GM23248 (cell line): ENCODE results near the gene P4HTM. TPM values are rescaled to one million over a fixed set of nuclear protein-coding genes. Genes with fewer than 3 reads are reported as not detected.

Experiments used
- DNase-seq: peaks from one replicate; pipeline ENCODE4 v3.0.0-alpha.2; 2015
- H2AFZ ChIP-seq: fragments of 200-600 bp; sonication (generic); 2 replicates; pipeline ENCODE4 v1.6.1; 2016; ENCODE audit warnings: antibody characterized with exemption
- H3F3A ChIP-seq: fragments of 200-600 bp; sonication (generic); 2 replicates; pipeline ENCODE4 v1.6.1; 2016; ENCODE audit warnings: mild to moderate bottlenecking, antibody characterized with exemption, mixed run types; ENCODE audit not compliant: insufficient read depth
- H3K27ac ChIP-seq: fragments of 200-600 bp; sonication (generic); 2 replicates; pipeline ENCODE4 v1.5.1; 2016; ENCODE audit warnings: mild to moderate bottlenecking
- H3K27me3 ChIP-seq: fragments of 200-600 bp; sonication (generic); replicated peaks from 2 replicates; pipeline ENCODE4 v1.6.1; 2016; ENCODE audit warnings: mild to moderate bottlenecking; ENCODE audit not compliant: insufficient read depth
- H3K36me3 ChIP-seq: fragments of 200-600 bp; sonication (generic); 2 replicates; pipeline ENCODE4 v1.6.1; 2016; ENCODE audit warnings: low read depth, mild to moderate bottlenecking
- H3K4me1 ChIP-seq: fragments of 200-600 bp; sonication (generic); 2 replicates; pipeline ENCODE4 v1.6.1; 2016; ENCODE audit warnings: mild to moderate bottlenecking; ENCODE audit not compliant: insufficient read depth
- H3K4me2 ChIP-seq: fragments of 200-600 bp; sonication (generic); one replicate; pipeline ENCODE4 v1.6.1; 2016; ENCODE audit warnings: mild to moderate bottlenecking; ENCODE audit not compliant: unreplicated experiment
- H3K4me3 ChIP-seq: fragments of 200-600 bp; sonication (generic); 2 replicates; pipeline ENCODE4 v1.5.1; 2016; ENCODE audit warnings: mild to moderate bottlenecking
- H3K79me2 ChIP-seq: fragments of 200-600 bp; sonication (generic); 2 replicates; pipeline ENCODE4 v1.6.1; 2016; ENCODE audit warnings: mild to moderate bottlenecking; ENCODE audit not compliant: insufficient read depth
- H3K9ac ChIP-seq: fragments of 200-600 bp; sonication (generic); 2 replicates; pipeline ENCODE4 v1.6.1; 2016; ENCODE audit warnings: mild to moderate bottlenecking
- H3K9me2 ChIP-seq: fragments of 200-600 bp; sonication (generic); 2 replicates; pipeline ENCODE4 v1.6.1; 2016; ENCODE audit warnings: mixed run types, mild to moderate bottlenecking, moderate library complexity; ENCODE audit not compliant: insufficient read depth
- H3K9me3 ChIP-seq: fragments of 200-600 bp; sonication (generic); one replicate; pipeline ENCODE4 v1.6.1; 2017; ENCODE audit warnings: low read depth
- H4K20me1 ChIP-seq: fragments of 200-600 bp; sonication (generic); 2 replicates; pipeline ENCODE4 v1.6.0; 2016; ENCODE audit not compliant: insufficient read depth
- EZH2 ChIP-seq: fragments of 200-600 bp; sonication (generic); IDR thresholded peaks from 2 replicates; pipeline ENCODE4 v1.6.1; 2018; ENCODE audit warnings: antibody characterized with exemption, mild to moderate bottlenecking; ENCODE audit not compliant: insufficient read depth, poor library complexity, severe bottlenecking
- EZH2phosphoT487 ChIP-seq: fragments of 200-600 bp; sonication (generic); IDR thresholded peaks from 2 replicates; pipeline ENCODE4 v1.6.1; 2018; ENCODE audit warnings: antibody characterized with exemption, moderate library complexity, mild to moderate bottlenecking, low read depth; ENCODE audit not compliant: insufficient read depth
- WGBS, 2 experiments: methylation state at CpG; one replicate each; pipeline ENCODE4 v1.1.6; 2015 to 2017; ENCODE audit warnings: low lambda C conversion rate in 2 of 2, low coverage in 1 of 2; ENCODE audit errors: missing lambda C conversion rate in 2 of 2; 5-methylcytosine and 5-hydroxymethylcytosine counted together
- in situ Hi-C: fragments of 300-500 bp; cut with MboI; formaldehyde crosslinking; loops from 2 replicates; pipeline ENCODE4 v1.15.0; 2020
- polyA plus RNA-seq: library from polyadenylated mRNA; unstranded; fragments of >200 nt; fragmentation: Nextera tagmentation; extraction: Ambion mirVana; gene quantifications from 2 replicates; pipeline ENCODE4 v1.2.1, GENCODE V29; 2016
- total RNA-seq: library from RNA; depleted of rRNA; stranded (reverse); fragments of >200 nt; shearing (Covaris generic); gene quantifications from 2 replicates; pipeline ENCODE4 v1.2.3, GENCODE V29; 2014

The P4HTM gene
- total and polyA plus RNA-seq, 2 experiments from 2014 or later: 29.7 to 53.6 TPM

DNA sequence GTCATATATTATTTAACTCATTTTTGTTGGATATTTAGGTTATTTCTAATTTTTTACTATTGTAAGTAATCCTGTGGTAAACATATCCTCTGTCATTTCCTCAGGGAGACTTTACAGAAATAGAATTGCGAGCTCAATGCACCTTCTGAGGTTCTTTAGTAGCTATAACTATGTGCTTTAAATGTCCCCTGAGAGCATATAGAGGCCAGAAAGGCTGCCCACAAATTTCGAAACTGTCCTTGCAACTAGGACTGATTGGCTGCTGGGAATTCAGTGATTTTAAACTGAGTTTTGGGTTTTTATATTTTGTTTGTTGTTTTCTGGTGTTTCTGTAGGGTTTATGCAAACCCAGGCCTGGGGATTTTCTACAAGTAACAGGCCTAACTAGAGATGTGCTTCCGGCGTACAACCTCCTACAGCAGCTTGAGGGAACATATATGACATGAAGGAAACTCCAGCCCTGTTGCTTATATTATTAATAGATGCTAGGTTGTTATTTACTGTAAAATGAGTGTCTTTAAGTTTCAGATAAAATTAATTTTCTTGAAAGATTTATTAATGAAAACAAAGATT is 29.1 kb upstream of the P4HTM start:
- Histone ChIP-seq H3K27me3 (no peaks in the 10 kb centered on the region), H4K20me1 (no peaks in the 10 kb centered on the region; the same call in 1 of the 2 replicates), H3K4me1 (no peaks in the 10 kb centered on the region), H3K4me3 (no peak overlapping the region), H3K9ac (no peak overlapping the region), H3F3A (0 out of 2 replicates have a peak, but pooled peaks cover 2% of the 10 kb centered on the region), H3K4me2 (no peak overlapping the region), H3K9me2 (no peaks in the 10 kb centered on the region), H3K27ac (no peak overlapping the region), H3K79me2 (peaks cover 62% of the 10 kb centered on the region), H3K36me3 (peaks cover 12% of the 10 kb centered on the region), H3K9me3 (no peaks in the 10 kb centered on the region), H2AFZ (no peak overlapping the region)
- TF ChIP-seq EZH2phosphoT487 (no peak), EZH2 (no peak)
- in situ Hi-C loops: no loop called here
- WGBS, 2 experiments: 83 to 84% methylated on average over 4 of the region's 4 CpGs
- peak; percentile 18 for DNase-seq

DNA sequence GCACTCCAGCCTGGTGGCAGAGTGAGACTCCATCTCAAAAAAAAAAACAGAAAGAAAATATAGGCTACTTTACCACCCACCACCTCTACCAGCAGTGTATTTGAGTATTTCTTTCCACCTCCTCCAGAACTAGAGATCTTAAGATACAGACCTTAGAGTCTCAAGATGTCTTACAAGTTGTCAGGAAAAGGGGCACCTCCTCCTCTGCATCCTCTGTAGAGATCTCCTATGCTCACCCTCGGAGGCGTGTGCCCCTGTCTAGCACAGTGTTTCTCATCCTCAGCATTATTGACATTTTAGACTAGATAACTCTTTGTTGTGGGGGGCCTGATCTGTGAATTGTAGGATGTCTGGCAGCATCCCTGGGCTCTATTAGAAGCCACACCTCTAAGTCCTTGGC is 27.7 kb upstream of the P4HTM start:
- no peaks in the 10 kb centered on the region for H3K9me2 ChIP-seq
- peaks cover 53% of the 10 kb centered on the region for H3K79me2 ChIP-seq
- no peak overlapping the region for H2AFZ ChIP-seq
- peaks cover 5% of the 10 kb centered on the region; the same call in 1 of the 2 replicates for H3F3A ChIP-seq
- DNase-seq: no peak
- no peak overlapping the region for H3K4me3 ChIP-seq
- no peak overlapping the region for H3K9ac ChIP-seq
- no peaks in the 10 kb centered on the region for H3K9me3 ChIP-seq
- H3K27ac ChIP-seq: no peak overlapping the region
- H3K36me3 ChIP-seq: peaks cover 16% of the 10 kb centered on the region
- no peak for TF ChIP-seq EZH2phosphoT487
- TF ChIP-seq EZH2: no peak
- in situ Hi-C loops: no loop called here
- no peak overlapping the region for H3K4me2 ChIP-seq
- no peaks in the 10 kb centered on the region for H3K27me3 ChIP-seq
- 96 to 100% methylated on average over 2 of the region's 2 CpGs for WGBS, 2 experiments
- no peaks in the 10 kb centered on the region; the same call in 1 of the 2 replicates for H4K20me1 ChIP-seq
- no peaks in the 10 kb centered on the region for H3K4me1 ChIP-seq

DNA sequence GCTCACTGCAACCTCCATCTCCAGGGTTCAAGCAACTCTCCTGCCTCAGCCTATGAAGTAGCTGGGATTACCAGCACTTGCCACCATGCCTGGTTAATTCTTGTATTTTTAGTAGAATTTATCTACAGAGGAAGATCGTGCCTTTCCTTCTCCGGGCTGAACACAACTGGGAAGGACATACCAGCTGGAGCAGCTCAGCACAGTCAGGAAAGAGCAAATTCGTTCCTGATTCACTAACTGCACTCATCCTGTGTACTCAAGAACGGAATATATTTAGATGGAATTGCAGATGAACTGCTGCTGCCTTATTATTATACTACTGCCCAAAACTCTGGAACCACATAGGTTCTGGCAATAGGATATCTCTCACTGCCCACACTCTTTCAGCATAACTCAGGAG is 27.1 kb upstream of the P4HTM start:
- no peak overlapping the region for H3K4me3 ChIP-seq
- H3K9ac ChIP-seq: no peak overlapping the region
- no peaks in the 10 kb centered on the region for H3K9me3 ChIP-seq
- no peak for DNase-seq
- H3K4me1 ChIP-seq: no peaks in the 10 kb centered on the region
- in situ Hi-C loops: no loop called here
- H4K20me1 ChIP-seq: no peaks in the 10 kb centered on the region
- H3K36me3 ChIP-seq: peaks cover 22% of the 10 kb centered on the region
- H3K4me2 ChIP-seq: no peak overlapping the region
- WGBS, 2 experiments: 70 to 72% methylated on average over 4 of the region's 4 CpGs
- H2AFZ ChIP-seq: no peak overlapping the region
- H3K79me2 ChIP-seq: peaks cover 47% of the 10 kb centered on the region
- no peaks in the 10 kb centered on the region for H3K27me3 ChIP-seq
- TF ChIP-seq EZH2: no peak
- TF ChIP-seq EZH2phosphoT487: no peak
- H3K27ac ChIP-seq: no peak overlapping the region
- no peaks in the 10 kb centered on the region for H3K9me2 ChIP-seq
- peaks cover 5% of the 10 kb centered on the region; the same call in 1 of the 2 replicates for H3F3A ChIP-seq

DNA sequence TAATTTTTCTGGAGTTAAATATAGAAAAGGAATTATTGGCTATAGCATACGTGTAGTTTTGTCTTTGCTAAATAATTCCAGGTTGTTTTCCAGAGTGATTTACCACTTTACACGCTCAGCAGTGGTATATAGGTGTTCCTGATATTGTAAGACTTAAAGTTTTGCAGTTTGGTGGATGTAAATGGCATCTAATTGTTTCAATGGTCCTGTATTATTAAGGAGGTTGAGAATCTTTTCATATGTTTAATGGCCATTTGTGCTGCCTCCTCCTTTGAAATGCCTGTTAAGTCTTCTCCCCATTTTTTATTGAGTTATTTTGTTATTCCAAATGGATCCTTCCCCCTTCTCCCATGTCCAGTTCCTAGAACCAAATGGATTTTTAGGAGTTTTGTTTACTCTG is 26.4 kb upstream of the P4HTM start:
- Histone ChIP-seq H4K20me1 (no peaks in the 10 kb centered on the region), H3K9me2 (no peaks in the 10 kb centered on the region), H3K27me3 (no peaks in the 10 kb centered on the region), H3K36me3 (peaks cover 24% of the 10 kb centered on the region), H3K79me2 (peaks cover 41% of the 10 kb centered on the region), H2AFZ (no peak overlapping the region), H3K4me1 (no peaks in the 10 kb centered on the region), H3K9ac (no peak overlapping the region), H3F3A (peaks cover 5% of the 10 kb centered on the region; the same call in 1 of the 2 replicates), H3K9me3 (no peaks in the 10 kb centered on the region), H3K4me2 (no peak overlapping the region), H3K27ac (no peak overlapping the region), H3K4me3 (no peak overlapping the region)
- in situ Hi-C loops: no loop called here
- 74 to 75% methylated on average over 2 of the region's 2 CpGs for WGBS, 2 experiments
- TF ChIP-seq EZH2phosphoT487 (no peak), EZH2 (no peak)
- DNase-seq: no peak
